ENCODE measurements around the gene PTGES3L.
"Not testable (repeated sequence)": the region's sequence is repeated elsewhere in the genome, so short reads cannot be mapped to it uniquely, and the experiment has no call there.

Gene PTGES3L

DNA sequence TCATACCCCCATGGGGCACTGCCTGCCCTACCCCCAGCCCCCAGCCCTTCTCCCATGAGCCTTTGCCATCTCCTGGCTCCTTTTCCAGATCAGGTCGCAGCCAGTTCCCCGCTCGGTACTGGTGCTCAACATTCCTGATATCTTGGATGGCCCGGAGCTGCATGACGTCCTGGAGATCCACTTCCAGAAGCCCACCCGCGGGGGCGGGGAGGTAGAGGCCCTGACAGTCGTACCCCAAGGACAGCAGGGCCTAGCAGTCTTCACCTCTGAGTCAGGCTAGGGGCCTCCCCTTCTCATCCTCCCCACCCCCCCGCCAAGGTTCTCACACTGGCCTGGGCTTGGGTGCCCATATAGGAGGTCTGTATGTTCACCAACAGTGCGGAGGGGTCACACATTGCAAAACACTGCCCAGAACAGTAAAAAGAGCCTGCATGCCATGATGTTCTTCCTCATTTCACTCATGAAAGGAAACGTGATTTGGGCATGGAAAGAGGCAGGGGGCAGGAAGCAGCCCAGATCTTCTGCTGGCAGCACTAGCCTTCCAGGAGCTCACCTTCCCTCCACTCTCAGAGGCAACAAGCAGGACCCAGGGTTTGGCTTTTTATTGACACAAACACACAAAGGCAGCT lies 34.3 kb upstream of the PTGES3L start:
- no peak for DNase-seq

DNA sequence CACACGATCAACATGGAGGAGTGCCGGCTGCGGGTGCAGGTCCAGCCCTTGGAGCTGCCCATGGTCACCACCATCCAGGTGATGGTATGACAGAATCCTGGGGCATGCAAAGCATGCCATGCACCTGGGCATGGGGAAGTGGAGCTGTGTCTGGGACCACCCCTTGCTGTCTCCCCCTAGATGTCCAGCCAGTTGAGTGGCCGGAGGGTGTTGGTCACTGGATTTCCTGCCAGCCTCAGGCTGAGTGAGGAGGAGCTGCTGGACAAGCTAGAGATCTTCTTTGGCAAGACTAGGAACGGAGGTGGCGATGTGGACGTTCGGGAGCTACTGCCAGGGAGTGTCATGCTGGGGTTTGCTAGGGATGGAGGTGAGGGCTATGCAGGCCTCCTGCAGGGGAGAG lies 33.4 kb upstream of the PTGES3L start:
- DNase-seq = no peak

DNA sequence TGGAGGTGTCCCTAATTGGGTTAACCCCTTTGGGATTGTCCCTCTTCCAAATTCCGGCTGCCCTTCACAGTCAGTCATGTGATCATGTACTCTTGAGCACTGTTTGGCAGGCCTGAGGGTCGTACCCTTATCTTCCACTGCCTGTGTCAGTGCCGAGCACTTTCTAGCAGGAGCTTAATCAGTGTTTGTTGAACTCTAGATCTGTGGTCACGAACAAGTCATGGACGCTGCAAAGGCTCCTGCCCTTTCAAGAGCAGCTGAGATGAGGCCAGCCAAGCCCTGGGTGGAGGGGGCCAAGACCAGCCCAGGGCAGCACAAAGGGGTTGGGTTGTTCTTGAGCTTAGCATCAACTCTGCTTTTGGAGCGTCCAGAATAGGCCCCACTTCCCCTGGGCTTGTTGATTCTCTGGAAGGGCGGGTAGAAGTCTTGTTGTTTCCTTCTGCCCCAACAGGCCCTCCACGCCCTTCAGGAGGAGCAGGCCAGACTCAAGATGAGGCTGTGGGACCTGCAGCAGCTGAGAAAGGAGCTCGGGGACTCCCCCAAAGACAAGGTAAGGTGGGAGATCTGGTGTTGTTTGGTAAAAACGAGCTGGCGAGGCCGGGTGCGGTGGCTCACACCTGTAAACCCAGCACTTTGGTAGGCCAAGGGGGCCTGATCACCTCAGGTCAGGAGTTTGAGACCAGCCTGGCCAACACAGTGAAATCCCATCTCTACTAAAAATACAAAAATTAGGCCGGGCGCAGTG lies 32.0 kb upstream of the PTGES3L start:
- no peak for DNase-seq

DNA sequence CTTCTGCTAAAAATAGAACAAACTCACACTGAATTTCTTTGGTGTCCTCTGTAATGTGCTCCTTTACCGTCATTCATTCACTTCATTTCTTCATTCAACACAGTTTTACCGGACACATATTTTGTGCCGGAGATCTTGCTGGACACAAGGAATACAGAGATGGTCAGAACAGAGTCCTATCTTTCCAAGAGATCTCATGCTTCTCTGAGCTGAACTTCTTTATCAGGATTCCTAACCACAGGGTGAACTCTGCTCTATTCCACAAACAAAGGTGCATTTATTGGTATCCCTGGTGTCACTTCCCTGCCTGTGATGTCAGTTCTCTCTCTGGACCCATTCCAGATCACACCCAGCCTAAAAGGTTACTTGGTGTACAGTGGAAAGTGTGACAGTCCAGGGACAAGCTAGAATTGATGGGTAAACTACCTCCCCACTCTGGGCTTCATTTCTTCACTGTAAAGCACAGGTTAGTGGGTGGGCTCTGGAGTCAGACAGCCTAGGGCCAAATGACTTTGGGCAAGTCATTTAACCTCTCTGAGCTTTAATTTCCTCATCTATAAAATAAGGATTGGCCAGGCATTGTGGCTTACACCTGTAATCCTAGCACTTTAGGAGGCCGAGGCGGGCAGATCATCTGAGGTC lies 30.9 kb upstream of the PTGES3L start:
- no peak for DNase-seq

DNA sequence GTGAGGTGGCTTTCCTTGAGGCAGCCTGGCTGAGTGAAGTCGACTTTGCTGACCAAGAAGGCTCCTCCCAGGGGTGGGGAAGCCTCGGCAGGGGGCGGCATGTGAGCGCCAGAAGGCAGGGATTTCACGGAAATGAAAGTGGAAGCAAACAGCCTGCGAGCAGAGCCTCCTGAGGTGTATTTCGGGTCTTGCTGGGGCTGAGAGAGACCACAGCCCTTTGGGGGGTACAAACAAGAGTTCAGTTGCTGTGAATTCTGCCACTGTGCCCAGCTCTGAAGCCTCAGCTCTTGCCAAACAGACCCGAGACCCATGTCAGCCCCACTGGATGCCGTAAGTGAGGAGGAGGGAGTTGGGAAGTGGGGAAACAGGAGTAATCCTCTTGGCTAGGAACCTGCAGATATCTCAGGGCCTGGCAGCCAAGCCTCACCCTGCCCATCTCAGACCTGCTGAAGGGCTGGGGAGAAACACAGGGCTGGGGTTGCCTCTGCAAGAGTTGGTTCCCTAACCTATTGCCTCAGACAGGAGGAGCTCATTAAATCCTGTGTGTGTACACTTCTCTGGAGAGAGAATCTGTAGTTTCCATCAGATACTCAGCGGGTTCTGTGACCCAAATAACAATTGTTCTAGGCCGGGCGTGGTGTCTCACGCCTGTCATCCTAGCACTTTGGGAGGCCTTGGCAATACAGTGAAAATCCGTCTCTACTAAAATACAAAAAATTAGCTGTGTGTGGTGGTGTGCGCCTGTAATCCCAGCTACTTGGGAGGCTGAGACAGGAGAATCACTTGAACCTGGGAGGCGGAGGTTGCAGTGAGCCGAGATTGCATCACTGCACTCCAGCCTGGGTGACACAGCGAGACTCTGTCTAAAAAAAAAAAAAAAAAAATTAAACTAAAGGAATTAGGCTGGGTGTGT lies 27.0 kb upstream of the PTGES3L start, which contains the start of gene IFI35:
Gene IFI35, plus strand, starts transcription at position 146 of the 913 bp plus-strand sequence. Its CDS starts 164 bp downstream, at position 310.
- peak; percentile 81 for DNase-seq

DNA sequence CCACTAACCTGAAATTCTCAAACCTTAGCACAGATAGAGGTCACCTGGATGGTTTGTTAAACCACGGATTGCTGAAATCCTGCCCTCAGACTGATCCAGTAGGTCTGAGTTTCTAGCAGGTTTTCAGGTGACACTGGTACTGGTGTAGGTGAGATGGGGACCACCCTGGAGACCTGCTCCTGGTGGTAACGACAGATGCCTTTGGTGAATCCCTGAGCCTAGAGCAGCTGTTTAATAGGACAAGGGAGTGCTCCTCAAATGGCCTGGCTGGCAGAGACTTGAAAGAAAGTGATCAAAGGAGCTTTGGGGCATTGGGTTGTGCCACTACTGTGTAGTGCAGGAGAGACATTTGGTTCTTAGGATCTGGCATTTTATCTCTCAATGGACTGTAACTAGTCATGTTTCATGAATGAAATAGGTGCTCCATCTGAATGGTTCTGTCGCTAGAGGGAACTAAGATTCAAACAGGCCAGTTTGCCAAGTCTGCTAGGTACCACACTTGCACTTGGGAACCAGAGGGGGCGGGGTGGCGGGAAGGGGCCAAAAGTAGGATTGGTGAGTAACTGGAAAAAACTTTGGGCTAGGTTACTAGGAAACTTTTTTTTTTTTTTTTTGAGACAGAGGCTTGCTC lies 23.8 kb upstream of the PTGES3L start:
- DNase-seq = peak; percentile 60

DNA sequence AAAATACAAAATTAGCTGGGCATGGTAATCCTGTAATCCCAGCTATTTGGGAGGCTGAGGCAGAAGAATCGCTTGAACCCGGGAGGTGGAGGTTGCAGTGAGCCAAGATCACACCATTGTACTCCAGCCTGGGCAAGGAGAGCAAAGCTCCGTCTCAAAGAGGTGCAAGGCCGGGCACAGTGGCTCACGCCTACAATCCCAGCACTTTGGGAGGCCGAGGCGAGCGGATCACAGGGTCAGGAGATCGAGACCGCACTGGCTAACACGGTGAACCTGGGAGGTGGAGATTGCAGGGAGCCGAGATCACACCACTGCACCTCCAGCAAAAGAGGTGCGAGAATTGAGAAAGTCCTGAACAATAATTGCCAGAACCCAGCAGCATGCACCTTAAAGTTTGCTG lies 21.0 kb upstream of the PTGES3L start:
- DNase-seq = not testable (repeated sequence)

DNA sequence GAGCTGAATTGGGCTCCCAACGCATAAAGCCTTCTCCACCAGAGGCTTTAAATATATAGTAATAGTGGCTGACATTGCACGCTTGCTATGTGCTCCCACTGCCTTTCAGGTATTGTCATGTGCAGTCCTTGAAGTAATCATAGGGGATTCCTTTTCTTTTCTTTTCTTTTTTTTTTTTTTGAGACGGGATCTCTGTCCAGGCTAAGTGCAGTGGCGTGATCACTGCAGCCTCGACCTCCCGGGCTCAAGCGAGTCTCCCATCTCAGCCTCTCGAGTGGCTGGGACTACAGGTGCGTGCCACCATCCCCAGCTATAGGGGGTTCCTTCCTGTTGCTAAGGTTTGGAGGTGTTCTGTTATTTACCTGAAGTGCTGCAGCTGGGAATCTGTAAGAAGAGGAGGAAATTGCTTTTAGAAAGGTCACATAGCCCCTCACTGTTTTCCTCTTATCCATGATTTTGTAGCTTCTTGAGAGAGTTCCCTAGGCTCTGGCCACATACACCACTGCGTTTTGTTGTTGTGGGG lies 19.2 kb upstream of the PTGES3L start:
- no peak for DNase-seq

DNA sequence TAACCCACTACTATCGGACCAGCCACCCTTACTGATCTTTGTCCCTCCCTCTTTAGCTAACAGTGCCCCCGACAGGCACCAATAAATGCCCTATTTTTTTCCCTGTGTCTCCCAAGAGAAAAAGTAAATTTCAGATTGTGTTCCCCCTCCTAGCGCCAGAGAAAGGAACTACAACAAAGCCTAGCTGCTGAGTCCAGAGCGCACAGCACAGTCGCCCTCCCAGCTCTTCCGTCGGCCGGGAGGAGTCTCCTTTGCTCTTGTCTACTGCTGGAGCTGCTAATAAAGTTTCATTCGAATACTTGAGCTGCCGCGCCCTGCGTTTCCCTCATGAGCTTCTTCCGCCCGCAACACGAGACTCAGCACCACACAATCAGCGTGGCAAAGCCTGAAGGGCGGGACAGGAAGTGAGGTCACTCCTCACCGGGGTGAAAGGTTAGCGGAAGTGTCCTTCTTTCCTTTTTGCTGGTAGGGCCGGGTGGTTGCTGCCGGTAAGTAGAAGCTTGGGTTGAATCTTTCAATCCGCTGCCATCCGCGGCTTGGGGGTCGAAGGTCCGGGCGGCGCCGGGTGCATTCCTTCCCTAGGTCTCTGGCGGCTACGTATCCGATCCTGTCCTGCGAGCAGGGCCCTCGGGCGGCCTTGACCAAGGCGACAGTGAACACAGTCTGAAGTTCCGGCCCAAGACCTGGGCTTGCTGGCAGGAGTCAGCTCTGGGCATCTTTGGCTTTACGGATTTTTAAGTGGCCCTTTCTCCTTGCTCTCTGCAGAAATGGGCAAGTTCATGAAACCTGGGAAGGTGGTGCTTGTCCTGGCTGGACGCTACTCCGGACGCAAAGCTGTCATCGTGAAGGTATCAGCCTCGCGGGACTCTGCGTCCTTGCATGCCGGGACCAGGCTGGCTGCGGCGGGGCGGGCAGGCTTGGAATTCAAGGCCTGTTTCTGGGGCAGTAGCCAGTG lies 18.4 kb upstream of the PTGES3L start, which contains the start of gene RPL27:
Gene RPL27, plus strand, starts transcription at position 436 of the 955 bp plus-strand sequence. Its CDS starts 332 bp downstream, at position 768.
- peak; percentile 100 for DNase-seq

DNA sequence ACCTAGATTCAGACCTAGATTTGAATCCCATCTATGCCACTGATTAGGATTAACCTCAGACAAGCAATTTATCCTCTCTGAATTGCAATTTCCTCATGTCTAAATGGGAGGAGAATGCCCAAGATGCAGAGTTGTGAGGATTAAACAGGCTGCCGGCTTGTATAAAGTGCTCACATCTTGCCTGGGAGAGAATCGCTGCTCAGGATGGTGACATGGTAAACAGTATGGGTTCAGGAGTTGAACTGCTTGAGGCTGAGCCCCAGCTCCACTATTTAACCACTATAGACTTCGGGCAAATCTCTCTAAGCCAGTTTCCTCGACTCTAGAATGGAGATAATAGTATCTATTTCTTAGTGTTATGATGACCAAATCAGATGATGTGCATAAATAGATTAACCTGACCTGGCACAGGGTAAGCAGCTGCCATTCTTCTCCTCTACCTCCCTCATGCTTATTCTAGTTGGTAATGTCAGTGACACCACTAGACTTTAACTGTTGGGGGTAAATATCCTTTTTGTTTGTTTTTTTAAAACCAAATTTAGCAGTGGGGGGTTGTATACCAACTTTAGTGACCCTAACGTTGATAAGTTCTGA lies 17.6 kb upstream of the PTGES3L start:
- DNase-seq = no peak

DNA sequence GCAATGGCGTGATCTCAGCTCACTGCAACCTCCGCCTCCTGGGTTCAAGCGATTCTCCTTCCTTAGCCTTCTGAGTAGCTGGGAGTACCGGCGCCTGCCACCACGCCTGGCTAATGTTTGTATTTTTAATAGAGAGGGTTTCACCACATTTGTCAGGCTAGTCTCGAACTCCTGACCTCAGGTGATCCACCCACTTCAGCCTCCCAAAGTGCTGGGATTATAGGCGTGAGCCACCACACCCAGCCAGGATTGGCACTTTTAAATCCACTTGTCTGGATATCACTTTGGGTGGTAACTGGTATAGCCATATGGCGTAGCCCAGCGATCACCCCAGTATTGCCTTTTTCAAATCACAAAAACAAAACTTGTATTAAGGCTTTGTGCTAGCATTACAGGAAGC lies 14.0 kb upstream of the PTGES3L start:
- DNase-seq = not testable (repeated sequence)

DNA sequence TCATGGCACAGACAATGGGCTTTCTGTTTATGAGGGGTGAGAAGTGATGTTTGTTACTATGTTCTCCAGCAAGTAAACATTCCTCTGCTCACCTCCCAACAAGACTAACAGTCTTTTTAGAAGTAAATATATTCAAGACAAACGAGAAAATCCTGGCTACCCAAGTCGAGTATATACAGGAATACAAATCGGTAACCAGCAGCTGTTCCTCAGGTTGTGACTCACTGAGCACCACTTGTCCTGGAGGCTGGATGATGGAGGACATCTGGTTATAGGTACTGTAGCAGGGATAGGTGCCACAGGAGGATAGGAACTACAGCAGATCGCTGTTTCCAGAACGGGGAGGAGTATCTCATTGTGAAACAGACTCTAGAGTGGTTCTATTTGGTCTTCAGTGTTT lies 13.0 kb upstream of the PTGES3L start:
- no peak for DNase-seq

DNA sequence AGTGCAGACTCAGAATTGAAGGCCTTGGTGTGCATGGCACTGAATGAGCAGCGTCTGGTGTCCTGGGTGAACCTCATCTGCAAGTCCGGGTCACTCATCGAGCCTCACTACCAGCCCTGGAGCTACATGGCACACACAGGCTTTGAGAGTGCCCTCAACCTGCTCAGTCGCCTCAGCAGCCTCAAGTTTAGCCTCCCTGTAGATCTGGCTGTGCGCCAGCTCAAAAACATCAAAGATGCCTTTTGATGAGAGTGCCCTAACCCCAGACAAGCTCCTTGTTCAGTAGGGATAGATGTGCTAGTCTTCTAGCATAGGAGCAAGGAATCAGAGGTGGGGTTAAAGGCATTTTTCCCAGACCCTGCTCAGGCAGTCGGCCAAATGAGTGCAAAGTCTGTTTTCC lies 11.6 kb upstream of the PTGES3L start:
- DNase-seq = no peak

DNA sequence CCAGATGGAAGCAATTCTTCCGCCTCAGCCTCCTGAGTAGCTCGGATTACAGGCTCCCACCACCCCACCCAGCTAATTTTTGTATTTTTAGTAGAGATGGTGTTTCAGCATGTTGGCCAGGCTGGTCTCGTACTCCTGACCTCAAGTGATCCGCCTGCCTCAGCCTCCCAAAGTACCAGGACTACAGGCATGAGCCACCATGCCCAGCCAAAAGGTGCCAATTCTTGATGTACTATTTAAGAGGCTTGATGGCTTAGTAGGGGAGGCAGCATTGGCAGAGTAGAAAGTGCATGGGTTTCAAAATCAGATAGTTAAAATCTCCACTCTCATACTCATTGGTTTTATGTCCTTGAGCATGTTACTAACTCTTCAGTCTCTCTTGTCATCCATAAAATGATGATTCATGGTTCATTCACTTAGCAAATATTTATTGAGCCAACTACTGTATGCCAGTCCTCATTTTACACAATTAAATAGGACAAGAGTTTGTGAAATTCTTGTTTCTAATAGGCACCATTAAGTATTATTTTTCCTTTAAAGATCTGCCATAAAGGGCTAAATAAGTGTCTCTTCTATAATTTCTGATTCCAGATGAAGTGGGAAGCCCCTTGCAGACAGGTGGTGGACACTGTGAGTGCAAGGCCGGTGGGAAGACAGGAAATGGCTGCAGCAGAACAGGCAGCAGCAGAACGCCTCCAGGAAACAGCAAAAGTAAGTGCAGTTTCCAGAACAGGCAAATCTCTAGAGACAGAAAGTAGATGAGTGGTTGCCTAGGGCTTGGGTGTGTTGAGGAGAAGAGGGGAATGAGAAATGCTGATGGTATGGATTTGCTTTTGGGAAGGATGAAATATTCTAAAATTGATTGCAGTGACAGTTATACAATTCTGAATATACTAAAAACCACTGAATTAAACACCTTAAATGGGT lies 10.1 kb upstream of the PTGES3L start:
- DNase-seq = peak; percentile 78

DNA sequence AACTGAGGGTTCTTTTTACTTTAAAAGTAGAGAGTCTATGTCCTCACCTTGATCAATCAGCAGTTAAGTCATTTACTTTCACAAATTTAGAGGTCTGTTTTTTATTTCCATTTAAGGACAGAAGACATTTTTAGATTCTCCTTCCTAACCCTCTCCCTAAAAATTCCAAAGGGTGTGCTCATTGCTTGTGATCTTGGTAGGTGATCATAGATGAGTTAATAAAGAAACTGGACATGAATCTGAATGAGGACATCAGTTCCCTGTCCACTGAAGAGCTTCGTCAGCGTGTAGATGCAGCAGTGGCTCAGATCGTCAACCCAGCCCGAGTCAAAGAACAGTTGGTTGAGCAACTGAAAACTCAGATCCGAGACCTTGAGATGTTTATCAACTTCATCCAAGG lies 9.3 kb upstream of the PTGES3L start:
- peak; percentile 62 for DNase-seq

DNA sequence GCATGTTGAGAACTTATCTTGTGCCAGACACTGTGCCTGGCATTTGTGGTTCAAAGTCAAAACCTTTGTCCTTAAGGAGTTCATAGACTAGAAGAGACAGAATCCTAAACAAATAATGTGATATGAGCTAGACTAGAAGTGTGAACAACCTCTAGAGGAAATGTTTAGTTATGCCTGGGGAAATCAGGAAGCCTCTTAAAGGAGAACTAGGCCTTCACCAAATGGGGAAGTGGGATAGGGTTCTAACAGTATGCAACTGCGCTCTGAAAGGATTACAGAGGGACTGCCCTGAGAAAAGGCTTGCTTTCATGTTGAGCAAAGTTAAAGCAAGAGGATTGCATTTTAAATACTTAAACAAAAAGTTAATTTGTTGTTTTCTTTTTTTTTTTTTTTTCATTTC lies 5.3 kb upstream of the PTGES3L start:
- DNase-seq = no peak

DNA sequence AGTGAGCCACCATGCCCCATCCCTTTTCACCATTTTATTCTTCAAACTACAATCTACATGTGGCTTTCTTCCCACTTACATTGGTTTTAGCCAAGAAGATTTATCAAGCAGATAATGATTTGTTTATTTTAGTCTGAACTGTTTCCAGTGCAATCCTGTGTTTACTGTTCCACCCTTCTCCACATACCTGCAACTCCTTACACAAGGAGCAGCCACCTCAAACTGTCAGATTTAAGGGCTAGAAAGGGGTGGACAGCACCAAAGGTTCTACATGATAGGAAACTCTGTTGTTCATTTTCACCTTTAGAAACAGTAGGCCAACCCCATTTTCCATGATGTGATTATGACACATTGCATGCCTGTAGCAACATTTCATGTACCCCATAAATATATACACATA lies 2.4 kb upstream of the PTGES3L start:
- no peak for DNase-seq

DNA sequence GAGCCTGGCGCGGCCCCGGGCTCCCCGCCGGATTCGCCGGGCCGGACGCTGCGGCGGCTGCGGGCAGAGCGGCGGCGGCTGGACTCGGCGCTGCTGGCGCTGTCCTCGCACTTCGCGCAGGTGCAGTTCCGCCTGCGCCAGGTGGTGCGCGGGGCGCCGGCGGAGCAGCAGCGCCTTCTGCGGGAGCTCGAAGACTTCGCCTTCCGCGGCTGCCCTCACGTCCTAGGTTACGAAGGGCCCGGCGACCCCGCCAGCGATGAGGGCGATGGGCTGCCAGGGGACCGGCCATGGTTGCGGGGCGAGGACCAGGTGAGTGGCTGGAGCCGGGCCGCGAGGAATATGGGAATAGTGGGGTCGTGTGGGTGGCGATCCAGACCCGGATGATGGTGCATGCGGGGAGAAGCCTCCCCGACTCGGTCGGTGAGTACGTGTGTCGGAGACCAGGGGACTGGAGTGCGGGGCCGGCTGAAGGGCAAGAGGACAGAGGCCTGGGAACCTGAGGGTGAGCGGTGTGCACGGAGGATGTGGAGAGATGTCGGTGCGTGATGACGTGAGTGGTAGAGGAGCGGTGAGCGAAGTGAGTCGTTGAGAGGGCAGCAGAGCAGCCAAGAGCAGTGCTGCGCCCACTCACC lies 1.0 kb upstream of the PTGES3L start:
- DNase-seq = peak; percentile 51
